OCI-LY3 (cell line): ENCODE results near the gene DDX25.

ENCODE experiments used
- CTCF ChIP-seq: fragments of 200-600, 300-600 bp; sonication (generic); IDR thresholded peaks from 2 replicates; pipeline ENCODE4 v1.5.1; 2014; ENCODE audit warnings: antibody characterized with exemption, low read length, low read depth
- EZH2phosphoT487 ChIP-seq: fragments of 200-600 bp; shearing (Covaris generic); IDR thresholded peaks from 2 replicates; pipeline ENCODE4 v1.6.1; 2018; ENCODE audit warnings: antibody characterized with exemption, mixed run types, low read depth

- TF ChIP-seq CTCF (no peak), EZH2phosphoT487 (no peak)
Measured at GRCh38 chr11:125873881-125874555, 30.3 kb upstream of the DDX25 start.
